NB4 (cell line): Measurements from ENCODE around the gene DAGLA.

ENCODE experiments used
- DNase-seq: peaks from one replicate; pipeline ENCODE4 v3.0.0; 2010; ENCODE audit warnings: low read depth
- H3K4me3 ChIP-seq: one replicate; pipeline ENCODE4 v1.5.1; 2011; ENCODE audit warnings: mild to moderate bottlenecking, low read depth, low read length, moderate library complexity
- MYC ChIP-seq: IDR thresholded peaks from 2 replicates; pipeline ENCODE4 v1.6.1; 2011; ENCODE audit warnings: low read depth, low read length
- POLR2A ChIP-seq: IDR thresholded peaks from 2 replicates; pipeline ENCODE4 v1.6.1; 2011; ENCODE audit warnings: mild to moderate bottlenecking; ENCODE audit not compliant: insufficient read length; ENCODE audit errors: extremely low read depth
- TF ChIP-seq, protein P1 (sequence below): IDR thresholded peaks from 2 replicates; pipeline ENCODE4 v1.6.1; 2011; ENCODE audit warnings: low read depth, low read length
- TF ChIP-seq, protein P2 (sequence below): IDR thresholded peaks from one replicate; pipeline ENCODE4 v1.5.1; 2012; ENCODE audit warnings: low read depth, low read length

The DAGLA gene

DNA sequence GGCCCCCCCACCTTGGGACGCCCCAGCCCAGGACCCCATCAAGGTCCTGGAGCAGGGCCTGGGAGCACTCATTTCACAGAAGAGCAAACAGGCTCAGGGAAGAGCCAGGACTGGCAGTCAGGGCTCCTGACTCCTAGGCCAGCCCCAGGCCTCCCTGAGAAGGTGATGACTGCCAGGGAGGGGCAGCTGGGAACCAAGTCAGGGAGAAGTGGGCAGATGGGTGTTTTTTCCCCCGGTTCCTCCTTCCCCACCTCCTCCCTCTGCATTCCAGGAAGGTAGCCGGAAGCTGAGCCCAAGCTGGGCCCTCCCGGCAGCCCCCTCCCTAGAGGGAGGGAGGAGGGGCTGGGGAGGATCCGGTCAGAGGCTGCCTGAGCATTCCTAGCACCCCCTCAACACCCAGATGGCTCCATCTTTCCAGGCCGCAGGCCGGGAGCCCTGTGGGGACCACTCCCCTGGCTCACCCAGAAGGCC lies 91.8 kb downstream of the DAGLA start:
- H3K4me3 ChIP-seq: no peak overlapping the region
- no peak for DNase-seq
- TF ChIP-seq, protein P1, sequence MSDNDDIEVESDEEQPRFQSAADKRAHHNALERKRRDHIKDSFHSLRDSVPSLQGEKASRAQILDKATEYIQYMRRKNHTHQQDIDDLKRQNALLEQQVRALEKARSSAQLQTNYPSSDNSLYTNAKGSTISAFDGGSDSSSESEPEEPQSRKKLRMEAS: no peak
- no peak for TF ChIP-seq POLR2A
- TF ChIP-seq, protein P2, sequence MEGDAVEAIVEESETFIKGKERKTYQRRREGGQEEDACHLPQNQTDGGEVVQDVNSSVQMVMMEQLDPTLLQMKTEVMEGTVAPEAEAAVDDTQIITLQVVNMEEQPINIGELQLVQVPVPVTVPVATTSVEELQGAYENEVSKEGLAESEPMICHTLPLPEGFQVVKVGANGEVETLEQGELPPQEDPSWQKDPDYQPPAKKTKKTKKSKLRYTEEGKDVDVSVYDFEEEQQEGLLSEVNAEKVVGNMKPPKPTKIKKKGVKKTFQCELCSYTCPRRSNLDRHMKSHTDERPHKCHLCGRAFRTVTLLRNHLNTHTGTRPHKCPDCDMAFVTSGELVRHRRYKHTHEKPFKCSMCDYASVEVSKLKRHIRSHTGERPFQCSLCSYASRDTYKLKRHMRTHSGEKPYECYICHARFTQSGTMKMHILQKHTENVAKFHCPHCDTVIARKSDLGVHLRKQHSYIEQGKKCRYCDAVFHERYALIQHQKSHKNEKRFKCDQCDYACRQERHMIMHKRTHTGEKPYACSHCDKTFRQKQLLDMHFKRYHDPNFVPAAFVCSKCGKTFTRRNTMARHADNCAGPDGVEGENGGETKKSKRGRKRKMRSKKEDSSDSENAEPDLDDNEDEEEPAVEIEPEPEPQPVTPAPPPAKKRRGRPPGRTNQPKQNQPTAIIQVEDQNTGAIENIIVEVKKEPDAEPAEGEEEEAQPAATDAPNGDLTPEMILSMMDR: no peak
- no peak for TF ChIP-seq MYC

DNA sequence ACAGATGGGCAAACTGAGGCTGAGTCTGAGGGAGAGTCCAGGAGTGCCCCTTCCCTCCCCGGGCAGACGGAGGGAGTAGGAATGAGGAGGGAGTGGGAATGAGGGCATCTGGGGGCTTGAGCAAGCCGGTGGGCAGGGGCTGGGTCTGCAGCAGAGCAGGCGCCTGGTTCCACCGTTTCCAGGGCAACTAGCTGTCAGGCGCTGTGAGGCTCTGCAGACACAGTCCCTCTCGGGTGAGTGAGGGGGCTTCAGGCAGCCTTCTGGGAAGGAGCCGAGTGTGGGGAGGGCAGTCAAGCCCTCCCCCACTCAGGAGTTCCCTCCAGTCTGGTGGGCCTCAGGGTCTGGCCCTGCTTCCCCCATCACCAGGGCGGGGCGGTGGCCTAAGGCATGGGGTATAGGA lies 93.2 kb downstream of the DAGLA start:
- no peak for DNase-seq
- TF ChIP-seq, protein P1: no peak
- TF ChIP-seq, protein P2: no peak
- TF ChIP-seq POLR2A: no peak
- TF ChIP-seq MYC: no peak
- no peak overlapping the region for H3K4me3 ChIP-seq

DNA sequence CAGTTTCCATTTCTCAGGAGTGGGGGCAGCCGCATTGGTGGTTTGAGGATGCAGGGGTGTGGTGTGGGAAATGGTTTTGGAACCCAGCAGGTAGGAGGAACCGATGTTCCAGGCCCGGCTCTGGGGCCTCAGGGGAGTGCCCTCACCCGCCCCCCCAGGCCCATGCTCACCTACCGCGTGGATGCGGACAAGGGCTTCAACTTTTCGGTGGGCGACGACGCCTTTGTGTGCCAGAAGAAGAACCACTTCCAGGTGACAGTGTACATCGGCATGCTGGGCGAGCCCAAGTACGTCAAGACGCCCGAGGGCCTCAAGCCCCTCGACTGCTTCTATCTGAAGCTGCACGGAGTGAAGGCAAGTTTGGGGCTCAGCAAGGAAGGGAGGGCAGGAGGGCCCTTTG lies 93.6 kb downstream of the DAGLA start:
- no peak for DNase-seq
- H3K4me3 ChIP-seq: no peak overlapping the region
- no peak for TF ChIP-seq POLR2A
- TF ChIP-seq, protein P1: no peak
- TF ChIP-seq, protein P2: no peak
- TF ChIP-seq MYC: no peak

DNA sequence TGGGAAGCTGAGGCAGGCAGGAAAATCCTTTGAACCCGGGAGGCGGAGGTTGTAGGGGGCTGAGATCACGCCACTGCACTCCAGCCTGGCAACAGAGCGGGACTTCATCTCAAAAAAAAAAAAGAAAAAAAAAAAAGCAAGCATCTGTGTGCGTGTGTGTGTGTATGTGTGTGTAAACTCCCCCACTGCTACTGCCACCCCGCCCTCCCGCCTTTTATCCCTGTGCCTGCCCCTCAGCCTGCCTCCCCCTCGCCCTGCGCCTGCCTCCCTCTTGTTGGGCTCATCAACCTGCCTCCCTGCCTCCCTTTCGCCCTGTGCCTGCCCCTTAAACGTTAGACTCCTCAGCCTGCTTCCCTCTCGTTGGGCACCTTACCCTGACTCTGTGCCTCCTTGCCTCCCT lies 94.2 kb downstream of the DAGLA start:
- no peak for DNase-seq
- TF ChIP-seq, protein P1: no peak
- TF ChIP-seq, protein P2: no peak
- TF ChIP-seq POLR2A: no peak
- TF ChIP-seq MYC: no peak
- no peak overlapping the region for H3K4me3 ChIP-seq

DNA sequence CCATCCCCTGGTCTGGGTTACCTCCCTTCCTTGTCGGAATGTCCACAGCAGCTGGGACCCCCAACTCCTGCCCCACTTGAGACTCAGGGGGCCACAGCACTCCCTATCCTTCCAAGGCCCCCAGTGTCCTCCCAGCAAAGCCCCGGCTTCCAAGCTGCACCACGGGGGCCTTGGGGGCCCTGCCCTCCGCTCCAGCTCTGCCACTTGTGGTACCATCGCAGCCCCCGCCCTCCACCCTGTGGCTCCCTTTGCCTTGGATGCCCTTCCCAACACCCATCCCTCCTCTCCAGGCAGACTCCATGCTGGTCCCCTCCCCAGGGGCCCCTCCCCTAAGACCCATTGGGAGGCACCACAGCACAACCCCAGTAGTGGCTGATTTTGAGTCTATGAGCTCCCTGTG lies 94.9 kb downstream of the DAGLA start:
- TF ChIP-seq, protein P2: no peak
- TF ChIP-seq, protein P1: no peak
- no peak for TF ChIP-seq POLR2A
- TF ChIP-seq MYC: no peak
- no peak overlapping the region for H3K4me3 ChIP-seq
- DNase-seq: no peak
